SK-N-SH treated with all-trans-retinoic acid at 6 μM for 48 hours (cell line): ENCODE results near the gene TRPM5.

Experiments used
- ATAC-seq: fragments of 200-7000 bp; cut with Tn5 transposase; 3 replicates; pipeline ENCODE4 v1.9.1; 2020; ENCODE audit warnings: mild to moderate bottlenecking, moderate library complexity
- ARNTL ChIP-seq: fragments of 450-650 bp; formaldehyde crosslinking; IDR thresholded peaks from 2 replicates; pipeline ENCODE4 v1.5.0; 2020; ENCODE audit warnings: low read depth, mild to moderate bottlenecking, moderate library complexity, borderline replicate concordance
- BACH2 ChIP-seq: fragments of 250-450 bp; sonication (Bioruptor Pico); IDR thresholded peaks from 2 replicates; pipeline ENCODE4 v1.9.0; 2021; ENCODE audit warnings: mild to moderate bottlenecking, borderline replicate concordance
- CSDC2 ChIP-seq: fragments of 250-450 bp; sonication (Bioruptor Pico); IDR thresholded peaks from 2 replicates; pipeline ENCODE4 v1.5.0; 2020; ENCODE audit warnings: mild to moderate bottlenecking, moderate library complexity
- CSRNP3 ChIP-seq: fragments of 250-450 bp; sonication (Bioruptor Pico); IDR thresholded peaks from 2 replicates; pipeline ENCODE4 v1.5.1; 2021; ENCODE audit warnings: mild to moderate bottlenecking, moderate library complexity
- ESRRG ChIP-seq: fragments of 250-450 bp; sonication (Bioruptor Pico); IDR thresholded peaks from 2 replicates; pipeline ENCODE4 v1.6.1; 2021; ENCODE audit warnings: mild to moderate bottlenecking
- ISL1 ChIP-seq: fragments of 250-450 bp; sonication (Bioruptor Pico); IDR thresholded peaks from 2 replicates; pipeline ENCODE4 v2.1.2; 2022; ENCODE audit warnings: mild to moderate bottlenecking, moderate library complexity
- OSR1 ChIP-seq: fragments of 250-450 bp; sonication (Bioruptor Pico); IDR thresholded peaks from 2 replicates; pipeline ENCODE4 v1.8.0; 2022; ENCODE audit warnings: moderate library complexity, mild to moderate bottlenecking, inconsistent platforms
- SNAI2 ChIP-seq: fragments of 250-450 bp; sonication (Bioruptor Pico); IDR thresholded peaks from 2 replicates; pipeline ENCODE4 v1.5.0; 2020; ENCODE audit warnings: mild to moderate bottlenecking, moderate library complexity
- TCF4 ChIP-seq: fragments of 250-450 bp; sonication (Bioruptor Pico); IDR thresholded peaks from 2 replicates; pipeline ENCODE4 v1.8.0; 2021; ENCODE audit warnings: mild to moderate bottlenecking, moderate library complexity, borderline replicate concordance
- TOX ChIP-seq: fragments of 250-450 bp; sonication (Bioruptor Pico); IDR thresholded peaks from 2 replicates; pipeline ENCODE4 v1.8.0; 2021; ENCODE audit warnings: mild to moderate bottlenecking, moderate library complexity, borderline replicate concordance
- TSHZ2 ChIP-seq: fragments of 250-450 bp; sonication (Bioruptor Pico); IDR thresholded peaks from 2 replicates; pipeline ENCODE4 v1.5.0; 2020; ENCODE audit warnings: mild to moderate bottlenecking, moderate library complexity
- ZC3H10 ChIP-seq: fragments of 250-450 bp; sonication (Bioruptor Pico); IDR thresholded peaks from 2 replicates; pipeline ENCODE4 v1.5.1; 2021; ENCODE audit warnings: mild to moderate bottlenecking, moderate library complexity
- ZFP3 ChIP-seq: fragments of 250-450 bp; sonication (Bioruptor Pico); IDR thresholded peaks from 2 replicates; pipeline ENCODE4 v1.5.0; 2020; ENCODE audit warnings: mild to moderate bottlenecking, moderate library complexity
- ZFP30 ChIP-seq: fragments of 450-650 bp; formaldehyde crosslinking; IDR thresholded peaks from 2 replicates; pipeline ENCODE4 v1.5.0; 2022; ENCODE audit warnings: mild to moderate bottlenecking, moderate library complexity
- ZNF565 ChIP-seq: fragments of 450-650 bp; formaldehyde crosslinking; conservative IDR thresholded peaks from 2 replicates; pipeline ENCODE4 v1.5.0; 2020; ENCODE audit warnings: low read depth, mild to moderate bottlenecking, moderate library complexity
- ZNF70 ChIP-seq: fragments of 450-650 bp; formaldehyde crosslinking; IDR thresholded peaks from 2 replicates; pipeline ENCODE4 v1.5.0; 2020; ENCODE audit warnings: mild to moderate bottlenecking, moderate library complexity
- ZNF8 ChIP-seq: fragments of 450-650 bp; formaldehyde crosslinking; IDR thresholded peaks from 2 replicates; pipeline ENCODE4 v1.5.0; 2020; ENCODE audit warnings: mild to moderate bottlenecking, moderate library complexity
- TF ChIP-seq, protein P1 (sequence below): fragments of 250-450 bp; sonication (Bioruptor Pico); IDR thresholded peaks from 2 replicates; pipeline ENCODE4 v1.8.0; 2021; ENCODE audit warnings: low read depth, mild to moderate bottlenecking, moderate library complexity, borderline replicate concordance
- TF ChIP-seq, protein P2 (sequence below): fragments of 250-450 bp; sonication (Bioruptor Pico); IDR thresholded peaks from 2 replicates; pipeline ENCODE4 v1.5.1; 2020; ENCODE audit warnings: low read depth, mild to moderate bottlenecking, moderate library complexity
- TF ChIP-seq, protein P3 (sequence below): fragments of 250-450 bp; sonication (Bioruptor Pico); IDR thresholded peaks from 2 replicates; pipeline ENCODE4 v1.8.0; 2020; ENCODE audit warnings: mild to moderate bottlenecking, moderate library complexity, borderline replicate concordance

TRPM5 gene

DNA sequence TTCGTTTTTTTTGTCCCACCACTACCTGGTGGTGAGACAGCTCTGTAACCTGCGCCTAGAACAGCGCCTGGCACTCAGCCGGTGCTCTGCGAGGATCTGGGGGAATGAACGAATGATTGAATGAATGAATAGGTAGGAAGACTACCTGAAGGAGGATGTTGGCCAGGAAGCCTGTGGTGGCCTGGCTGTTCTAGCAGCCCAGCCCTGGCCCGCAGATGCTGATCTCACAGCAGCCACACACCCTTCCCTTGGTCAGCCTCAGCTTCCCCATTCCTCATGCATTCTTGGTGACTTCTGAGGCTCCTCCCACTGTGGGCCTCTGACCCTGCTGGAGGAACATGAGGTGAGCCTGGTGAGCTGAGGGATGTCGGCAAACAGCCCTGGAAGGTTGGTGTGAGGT lies 3.7 kb downstream of the TRPM5 start:
- TF ChIP-seq ZNF565 (CRISPR knock-in tag) (no peak), ARNTL (no peak), TCF4 (CRISPR knock-in tag) (no peak), OSR1 (CRISPR knock-in tag) (no peak), ZC3H10 (CRISPR knock-in tag) (no peak), ZNF70 (CRISPR knock-in tag) (no peak), TOX (no peak), ZNF8 (CRISPR knock-in tag) (no peak)
- TF ChIP-seq, protein P1, sequence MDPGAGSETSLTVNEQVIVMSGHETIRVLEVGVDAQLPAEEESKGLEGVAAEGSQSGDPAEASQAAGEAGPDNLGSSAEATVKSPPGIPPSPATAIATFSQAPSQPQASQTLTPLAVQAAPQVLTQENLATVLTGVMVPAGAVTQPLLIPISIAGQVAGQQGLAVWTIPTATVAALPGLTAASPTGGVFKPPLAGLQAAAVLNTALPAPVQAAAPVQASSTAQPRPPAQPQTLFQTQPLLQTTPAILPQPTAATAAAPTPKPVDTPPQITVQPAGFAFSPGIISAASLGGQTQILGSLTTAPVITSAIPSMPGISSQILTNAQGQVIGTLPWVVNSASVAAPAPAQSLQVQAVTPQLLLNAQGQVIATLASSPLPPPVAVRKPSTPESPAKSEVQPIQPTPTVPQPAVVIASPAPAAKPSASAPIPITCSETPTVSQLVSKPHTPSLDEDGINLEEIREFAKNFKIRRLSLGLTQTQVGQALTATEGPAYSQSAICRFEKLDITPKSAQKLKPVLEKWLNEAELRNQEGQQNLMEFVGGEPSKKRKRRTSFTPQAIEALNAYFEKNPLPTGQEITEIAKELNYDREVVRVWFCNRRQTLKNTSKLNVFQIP (CRISPR knock-in tag), result no peak
- TF ChIP-seq, protein P2, sequence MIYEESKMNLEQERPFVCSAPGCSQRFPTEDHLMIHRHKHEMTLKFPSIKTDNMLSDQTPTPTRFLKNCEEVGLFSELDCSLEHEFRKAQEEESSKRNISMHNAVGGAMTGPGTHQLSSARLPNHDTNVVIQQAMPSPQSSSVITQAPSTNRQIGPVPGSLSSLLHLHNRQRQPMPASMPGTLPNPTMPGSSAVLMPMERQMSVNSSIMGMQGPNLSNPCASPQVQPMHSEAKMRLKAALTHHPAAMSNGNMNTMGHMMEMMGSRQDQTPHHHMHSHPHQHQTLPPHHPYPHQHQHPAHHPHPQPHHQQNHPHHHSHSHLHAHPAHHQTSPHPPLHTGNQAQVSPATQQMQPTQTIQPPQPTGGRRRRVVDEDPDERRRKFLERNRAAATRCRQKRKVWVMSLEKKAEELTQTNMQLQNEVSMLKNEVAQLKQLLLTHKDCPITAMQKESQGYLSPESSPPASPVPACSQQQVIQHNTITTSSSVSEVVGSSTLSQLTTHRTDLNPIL (CRISPR knock-in tag), result no peak
- TF ChIP-seq, all 23 proteins: peak for 0
- ATAC-seq, result no peak

GRCh38 chr11:2439820-2440219 lies 4.5 kb downstream of the TRPM5 start:
- no peak for ATAC-seq
- no peak for TF ChIP-seq CSDC2 (CRISPR knock-in tag)
- no peak for TF ChIP-seq ZNF70 (CRISPR knock-in tag)
- TF ChIP-seq TOX, result no peak
- no peak for TF ChIP-seq ARNTL
- TF ChIP-seq TSHZ2 (CRISPR knock-in tag), result no peak
- TF ChIP-seq, protein P2 (CRISPR knock-in tag), result no peak
- TF ChIP-seq BACH2 (CRISPR knock-in tag), result no peak
- TF ChIP-seq SNAI2 (CRISPR knock-in tag), result no peak
- TF ChIP-seq ZFP30 (CRISPR knock-in tag), result no peak
- no peak for TF ChIP-seq OSR1 (CRISPR knock-in tag)
- TF ChIP-seq ZFP3 (CRISPR knock-in tag), result no peak
- TF ChIP-seq CSRNP3 (CRISPR knock-in tag), result no peak
- TF ChIP-seq ZNF8 (CRISPR knock-in tag), result no peak
- TF ChIP-seq, protein P1 (CRISPR knock-in tag), result no peak
- TF ChIP-seq ISL1, result no peak
- TF ChIP-seq ESRRG (CRISPR knock-in tag), result no peak

DNA sequence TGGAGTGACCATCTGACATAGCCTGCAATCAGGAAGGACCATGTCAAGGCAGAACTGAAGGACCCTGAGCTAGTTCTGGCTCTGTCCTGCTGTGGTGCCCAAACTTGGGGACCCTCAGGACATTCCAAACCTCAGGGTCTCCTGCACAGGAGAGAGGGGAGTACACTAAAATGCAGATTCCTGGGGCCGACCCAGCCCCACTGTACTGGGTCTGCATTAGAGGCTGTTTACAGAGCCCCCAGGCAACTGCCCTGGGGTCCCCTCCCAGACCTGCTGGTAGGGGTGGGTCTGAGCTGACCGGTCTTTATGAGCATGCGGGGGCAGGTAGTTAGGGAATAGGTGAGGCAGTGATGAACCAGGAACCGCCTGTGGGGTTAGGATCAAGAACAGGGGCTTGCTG lies 6.8 kb downstream of the TRPM5 start:
- TF ChIP-seq, protein P1 (CRISPR knock-in tag), result no peak
- TF ChIP-seq ZC3H10 (CRISPR knock-in tag), result no peak
- TF ChIP-seq, protein P3, sequence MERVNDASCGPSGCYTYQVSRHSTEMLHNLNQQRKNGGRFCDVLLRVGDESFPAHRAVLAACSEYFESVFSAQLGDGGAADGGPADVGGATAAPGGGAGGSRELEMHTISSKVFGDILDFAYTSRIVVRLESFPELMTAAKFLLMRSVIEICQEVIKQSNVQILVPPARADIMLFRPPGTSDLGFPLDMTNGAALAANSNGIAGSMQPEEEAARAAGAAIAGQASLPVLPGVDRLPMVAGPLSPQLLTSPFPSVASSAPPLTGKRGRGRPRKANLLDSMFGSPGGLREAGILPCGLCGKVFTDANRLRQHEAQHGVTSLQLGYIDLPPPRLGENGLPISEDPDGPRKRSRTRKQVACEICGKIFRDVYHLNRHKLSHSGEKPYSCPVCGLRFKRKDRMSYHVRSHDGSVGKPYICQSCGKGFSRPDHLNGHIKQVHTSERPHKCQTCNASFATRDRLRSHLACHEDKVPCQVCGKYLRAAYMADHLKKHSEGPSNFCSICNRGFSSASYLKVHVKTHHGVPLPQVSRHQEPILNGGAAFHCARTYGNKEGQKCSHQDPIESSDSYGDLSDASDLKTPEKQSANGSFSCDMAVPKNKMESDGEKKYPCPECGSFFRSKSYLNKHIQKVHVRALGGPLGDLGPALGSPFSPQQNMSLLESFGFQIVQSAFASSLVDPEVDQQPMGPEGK (CRISPR knock-in tag), result no peak
- no peak for TF ChIP-seq CSDC2 (CRISPR knock-in tag)
- no peak for ATAC-seq
